Subcutaneous adipose tissue (tissue), 4 donors: ENCODE results near the gene CCS. TPM values are rescaled to one million over a fixed set of nuclear protein-coding genes. Genes with fewer than 3 reads are reported as not detected.

Source experiments
- total RNA-seq, 4 donors: library from RNA; depleted of rRNA; stranded (reverse); fragments of >200 nt; gene quantifications; one replicate each; pipeline ENCODE4 v1.1.0, GENCODE V29; 2016
- TF ChIP-seq, protein P1 (sequence below): fragments of 450-650 bp; IDR thresholded peaks from one replicate; pipeline ENCODE4 v1.5.1; 2016; ENCODE audit warnings: low read depth, mild to moderate bottlenecking, control low read depth, antibody characterized with exemption, moderate library complexity

Gene CCS
- total RNA-seq, 4 donors from 2014 or later, result 17.6 to 35.6 (median 24.0) TPM

GRCh38 chr11:66569076-66569475 lies 23.9 kb upstream of the CCS start:
- TF ChIP-seq, protein P1, sequence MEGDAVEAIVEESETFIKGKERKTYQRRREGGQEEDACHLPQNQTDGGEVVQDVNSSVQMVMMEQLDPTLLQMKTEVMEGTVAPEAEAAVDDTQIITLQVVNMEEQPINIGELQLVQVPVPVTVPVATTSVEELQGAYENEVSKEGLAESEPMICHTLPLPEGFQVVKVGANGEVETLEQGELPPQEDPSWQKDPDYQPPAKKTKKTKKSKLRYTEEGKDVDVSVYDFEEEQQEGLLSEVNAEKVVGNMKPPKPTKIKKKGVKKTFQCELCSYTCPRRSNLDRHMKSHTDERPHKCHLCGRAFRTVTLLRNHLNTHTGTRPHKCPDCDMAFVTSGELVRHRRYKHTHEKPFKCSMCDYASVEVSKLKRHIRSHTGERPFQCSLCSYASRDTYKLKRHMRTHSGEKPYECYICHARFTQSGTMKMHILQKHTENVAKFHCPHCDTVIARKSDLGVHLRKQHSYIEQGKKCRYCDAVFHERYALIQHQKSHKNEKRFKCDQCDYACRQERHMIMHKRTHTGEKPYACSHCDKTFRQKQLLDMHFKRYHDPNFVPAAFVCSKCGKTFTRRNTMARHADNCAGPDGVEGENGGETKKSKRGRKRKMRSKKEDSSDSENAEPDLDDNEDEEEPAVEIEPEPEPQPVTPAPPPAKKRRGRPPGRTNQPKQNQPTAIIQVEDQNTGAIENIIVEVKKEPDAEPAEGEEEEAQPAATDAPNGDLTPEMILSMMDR, result no peak

- TF ChIP-seq, protein P1, result no peak
Observed at GRCh38 chr11:66570079-66570849, 22.7 kb upstream of the CCS start.

DNA sequence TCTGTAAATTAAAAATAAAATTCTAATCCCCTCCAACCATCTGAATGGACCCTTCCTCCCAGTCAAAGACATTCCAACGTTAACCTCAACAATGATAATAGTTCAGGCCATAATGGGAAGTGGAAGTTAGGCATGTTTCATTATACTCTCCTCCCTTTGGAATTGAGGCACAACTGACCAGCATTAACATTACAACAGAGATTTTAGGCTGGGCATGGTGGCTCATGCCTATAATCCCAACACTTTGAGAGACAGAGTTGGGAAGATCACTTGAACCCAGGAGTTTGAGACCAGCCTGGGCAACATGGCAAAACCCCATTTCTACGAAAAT lies 22.2 kb upstream of the CCS start:
- TF ChIP-seq, protein P1, result no peak

DNA sequence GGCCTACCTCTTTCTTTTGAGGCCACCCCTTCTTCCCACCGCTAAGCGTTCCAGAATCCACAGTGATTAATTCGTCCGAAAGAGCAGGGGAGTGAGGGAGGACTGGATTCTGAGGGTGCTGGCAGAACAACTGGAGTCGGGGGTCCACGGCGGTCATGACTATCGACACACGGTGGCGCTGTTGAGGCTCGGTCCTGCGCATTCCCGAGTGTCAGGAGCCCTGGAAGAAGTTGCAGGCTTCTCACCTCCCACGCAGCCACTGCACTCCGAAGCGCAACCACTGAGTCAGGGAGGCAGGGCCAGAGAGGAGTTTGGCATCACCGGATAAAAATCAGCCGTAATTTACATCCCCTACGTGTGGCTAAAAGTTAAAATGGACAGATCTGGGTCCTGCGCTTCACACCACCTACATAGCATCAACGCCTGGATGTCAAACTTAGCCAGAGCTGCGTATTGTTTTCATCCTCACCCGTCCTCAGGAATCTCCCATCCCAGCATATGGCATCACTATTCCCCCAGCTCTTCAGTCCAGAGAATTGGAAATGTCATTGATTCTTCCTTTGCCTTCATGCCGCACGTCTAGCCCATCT lies 13.9 kb upstream of the CCS start:
- TF ChIP-seq, protein P1, result no peak

DNA sequence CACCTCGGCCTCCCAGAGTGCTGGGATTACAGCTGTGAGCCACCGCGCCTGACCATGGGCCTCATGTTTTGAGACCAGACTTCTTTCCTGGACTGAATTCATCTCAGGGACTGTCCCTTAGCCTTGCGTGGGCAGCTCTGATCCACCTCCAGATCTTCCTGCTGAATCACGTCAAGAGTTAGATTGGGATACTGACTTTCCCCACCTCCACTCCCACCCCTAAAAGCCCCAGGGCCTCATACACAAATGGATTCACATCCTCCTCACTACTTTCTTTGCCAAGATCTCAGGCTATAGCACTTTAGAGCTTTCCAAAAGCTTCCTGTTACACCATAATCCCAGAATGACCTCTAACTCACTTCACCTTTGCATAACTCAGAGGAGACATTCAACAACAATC lies 12.2 kb upstream of the CCS start:
- TF ChIP-seq, protein P1, result no peak

DNA sequence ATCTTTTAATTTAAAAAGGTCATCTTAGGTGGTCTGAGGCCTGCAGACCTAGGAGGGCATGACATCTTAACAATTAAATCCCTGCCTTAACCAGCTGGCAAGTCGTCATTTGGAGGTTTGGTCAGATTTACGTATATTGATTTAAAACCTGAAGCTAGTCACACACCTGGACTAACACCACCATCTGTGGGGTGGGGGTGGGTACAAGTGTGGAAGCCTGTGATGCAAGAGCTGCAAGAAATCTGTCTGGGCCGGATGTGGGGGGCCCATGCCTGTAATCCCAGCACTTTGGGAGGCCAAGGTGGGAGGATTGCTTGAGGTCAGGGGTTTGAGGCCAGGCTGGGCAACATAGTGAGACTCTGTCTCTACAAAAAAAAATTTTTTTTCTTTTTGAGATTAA lies 11.7 kb upstream of the CCS start:
- TF ChIP-seq, protein P1, result no peak

- TF ChIP-seq, protein P1, result no peak
Observed at GRCh38 chr11:66586136-66586535, 6.8 kb upstream of the CCS start.
